Osteocyte (in vitro differentiated cells): ENCODE results near the gene PPP2R2D. TPM values are rescaled to one million over a fixed set of nuclear protein-coding genes. Genes with fewer than 3 reads are reported as not detected.

Experiments
- DNase-seq: peaks from one replicate; pipeline ENCODE4 v3.0.0; 2021; ENCODE audit warnings: mixed read lengths; ENCODE audit not compliant: unreplicated experiment; ENCODE audit errors: extremely low spot score
- H3K27ac Mint-ChIP-seq: one replicate; pipeline ENCODE4 v1.8.0; 2021; ENCODE audit warnings: mild to moderate bottlenecking, mixed read lengths; ENCODE audit not compliant: unreplicated experiment
- H3K27me3 Mint-ChIP-seq: one replicate; pipeline ENCODE4 v1.8.0; 2021; ENCODE audit warnings: mixed read lengths; ENCODE audit not compliant: unreplicated experiment
- H3K36me3 Mint-ChIP-seq: one replicate; pipeline ENCODE4 v1.8.0; 2021; ENCODE audit warnings: mixed read lengths; ENCODE audit not compliant: unreplicated experiment
- H3K4me1 Mint-ChIP-seq: one replicate; pipeline ENCODE4 v1.8.0; 2021; ENCODE audit warnings: mixed read lengths; ENCODE audit not compliant: unreplicated experiment
- H3K4me3 Mint-ChIP-seq: one replicate; pipeline ENCODE4 v1.8.0; 2021; ENCODE audit warnings: mild to moderate bottlenecking, moderate library complexity, mixed read lengths; ENCODE audit not compliant: unreplicated experiment
- H3K9me3 Mint-ChIP-seq: one replicate; pipeline ENCODE4 v1.8.0; 2021; ENCODE audit warnings: mixed read lengths; ENCODE audit not compliant: unreplicated experiment
- CTCF ChIP-seq: fragments of 200-600 bp; sonication (generic); IDR thresholded peaks from 2 replicates; pipeline ENCODE4 v1.5.0; 2021; ENCODE audit warnings: antibody characterized with exemption, mild to moderate bottlenecking, moderate library complexity
- total RNA-seq: library from RNA; stranded (reverse); gene quantifications from 2 replicates; pipeline ENCODE4 v1.2.1, GENCODE V29; 2021

PPP2R2D gene
- total RNA-seq, 1 donor from 2014 or later: 28.9 TPM

- H3K27ac Mint-ChIP-seq: no peak overlapping the region
- TF ChIP-seq CTCF: no peak
- no peaks in the 10 kb centered on the region for H3K9me3 Mint-ChIP-seq
- peaks cover 5% of the 10 kb centered on the region for H3K27me3 Mint-ChIP-seq
- no peak for DNase-seq
- H3K4me1 Mint-ChIP-seq: no peaks in the 10 kb centered on the region
- H3K36me3 Mint-ChIP-seq: no peaks in the 10 kb centered on the region
- no peak overlapping the region for H3K4me3 Mint-ChIP-seq
Measured at GRCh38 chr10:131860311-131860710, 40.5 kb upstream of the PPP2R2D start.

- DNase-seq: no peak
- Mint-ChIP-seq H3K36me3 (no peaks in the 10 kb centered on the region), H3K9me3 (no peaks in the 10 kb centered on the region), H3K27ac (no peak overlapping the region), H3K4me3 (no peak overlapping the region), H3K27me3 (peaks cover 5% of the 10 kb centered on the region), H3K4me1 (no peaks in the 10 kb centered on the region)
- no peak for TF ChIP-seq CTCF
Measured at GRCh38 chr10:131860806-131861440, 39.9 kb upstream of the PPP2R2D start.

- no peak for TF ChIP-seq CTCF
- Mint-ChIP-seq H3K36me3 (no peaks in the 10 kb centered on the region), H3K4me3 (no peak overlapping the region), H3K9me3 (no peaks in the 10 kb centered on the region), H3K27ac (no peak overlapping the region), H3K4me1 (no peaks in the 10 kb centered on the region), H3K27me3 (peaks cover 5% of the 10 kb centered on the region)
- DNase-seq: no peak
Measured at GRCh38 chr10:131862548-131862947, 38.3 kb upstream of the PPP2R2D start.

GRCh38 chr10:131865223-131865917 is 35.4 kb upstream of the PPP2R2D start:
- TF ChIP-seq CTCF: no peak
- Mint-ChIP-seq H3K36me3 (no peaks in the 10 kb centered on the region), H3K9me3 (no peaks in the 10 kb centered on the region), H3K27ac (no peak overlapping the region), H3K27me3 (peaks cover 5% of the 10 kb centered on the region), H3K4me3 (no peak overlapping the region), H3K4me1 (no peaks in the 10 kb centered on the region)
- no peak for DNase-seq

GRCh38 chr10:131866673-131867072 is 34.1 kb upstream of the PPP2R2D start:
- Mint-ChIP-seq H3K9me3 (no peaks in the 10 kb centered on the region), H3K27me3 (no peaks in the 10 kb centered on the region), H3K27ac (no peak overlapping the region), H3K36me3 (no peaks in the 10 kb centered on the region), H3K4me3 (no peak overlapping the region), H3K4me1 (no peaks in the 10 kb centered on the region)
- no peak for DNase-seq
- no peak for TF ChIP-seq CTCF
